Heart left ventricle (tissue), 13 donors: ENCODE data around the gene SYDE1.

Experiments
- CTCF ChIP-seq, 12 donors: fragments of 200-600 bp; sonication (generic) in 4 of 12; IDR thresholded peaks; one replicate each; pipeline versions ENCODE4 v1.5.0 to v1.8.0; 2018 to 2022; ENCODE audit warnings: antibody characterized with exemption in 12 of 12, mild to moderate bottlenecking in 5 of 12
- POLR2A ChIP-seq, 2 donors: fragments of 450-650 bp; IDR thresholded peaks; one replicate each; pipeline ENCODE4 v1.6.1; 2017; ENCODE audit warnings: antibody characterized with exemption in 2 of 2, mild to moderate bottlenecking in 2 of 2, moderate library complexity in 2 of 2
- donor health status: ischemic (EF 13 %, LVEDD 7.1; RV severe dilation, severe dysfunction).
- donor health status: DM: no; HTN: yes; CAD: no.
- donor health status: DM: no; HTN: no; CAD: no.
- donor health status: ischemic (EF 25% LVEDD 6.9; RV normal size, moderate dysfunction).
- donor health status: ischemic (EF 25% LVEDD 5.7; RV mildly dilated, moderate dysfunction).
- donor health status: ischemic (EF 35%, LVEDD 5.7; RV mildly dilated, moderate dysfunction).
- donor health status: nonischemic (EF 11% LVEDD 7.7; RV severe dilation, severe dysfunction).
- donor health status: DM: yes; HTN: yes; CAD: no.
- donor health status: PGD.
- donor health status: ischemic (EF 29% LVEDD 5.4; RV normal size, mild dysfunction).
- donor health status: nonischemic (EF 23%, LVEDD 6.1; RV moderate dilation, normal function).

- TF ChIP-seq CTCF (IDR thresholded peaks at IDR 0.05): no peak
- no peak for TF ChIP-seq POLR2A (IDR thresholded peaks at IDR 0.05)
Observed at GRCh38 chr19:15112385-15112784, 5.2 kb downstream of the SYDE1 start.
